ENCODE measurements around the gene ATAD3A.

GRCh38 chr1:1534401-1535154 is 22.6 kb downstream of the ATAD3A start:
- no peak for TF ChIP-seq PATZ1 (CRISPR knock-in tag; IDR thresholded peaks at IDR 0.05; ENCODE audit: borderline replicate concordance)
- no peak for TF ChIP-seq SNAI2 (CRISPR knock-in tag; IDR thresholded peaks at IDR 0.05)
- no peak for TF ChIP-seq CREB5 (CRISPR knock-in tag; IDR thresholded peaks at IDR 0.05; ENCODE audit: low read depth)
- TF ChIP-seq ZFP30 (CRISPR knock-in tag; IDR thresholded peaks at IDR 0.05): no peak
- no peak for TF ChIP-seq CSRNP3 (CRISPR knock-in tag; IDR thresholded peaks at IDR 0.05)
- no peak for TF ChIP-seq PPARA (CRISPR knock-in tag; IDR thresholded peaks at IDR 0.05; ENCODE audit: borderline replicate concordance)
